ENCODE measurements around the gene NEIL1. TPM values are rescaled to one million over a fixed set of nuclear protein-coding genes. Genes with fewer than 3 reads are reported as not detected.
A peak's percentile ranks its signal among the peaks of the same experiment; 100 is the strongest.

The NEIL1 gene
- total and polyA plus RNA-seq, 12 donors = 4.1 to 41.6 (median 8.1) TPM

- intact Hi-C loops (cut with DNase I) = no loop called here
- TF ChIP-seq CTCF (IDR thresholded peaks at IDR 0.05) = no peak
- H3K27ac ChIP-seq = no peak overlapping the region
- WGBS, 2 donors = 87 to 89% methylated on average over 7 of the region's 7 CpGs
- H3K36me3 ChIP-seq = peaks cover 0 to 54% (median 21%) of the 10 kb centered on the region in 9 donors
- H3K4me3 ChIP-seq = no peak overlapping the region
- ATAC-seq = no peak
- H3K4me1 ChIP-seq = peaks cover 5 to 18% (median 7%) of the 10 kb centered on the region in 9 donors
- H3K27me3 ChIP-seq = peaks cover 0 to 5% (median 0%) of the 10 kb centered on the region in 7 donors
- peaks cover 0 to 7% (median 0%) of the 10 kb centered on the region in 11 donors for H3K9me3 ChIP-seq
- no peak for DNase-seq
These were observed 6.8 kb downstream of the NEIL1 start for GRCh38 chr15:75353604-75354003.

- Histone ChIP-seq H3K9me3 (peaks cover 0 to 2% (median 0%) of the 10 kb centered on the region in 11 donors), H3K27me3 (no peaks in the 10 kb centered on the region), H3K36me3 (peaks cover 0 to 62% (median 21%) of the 10 kb centered on the region in 9 donors), H3K4me1 (peaks cover 0 to 9% (median 0%) of the 10 kb centered on the region in 9 donors), H3K27ac (no peak overlapping the region), H3K4me3 (no peak overlapping the region)
- TF ChIP-seq CTCF (IDR thresholded peaks at IDR 0.05) = no peak
- peak in 1 of 8 donors; percentile 2 for ATAC-seq
- DNase-seq = no peak
- 87 to 90% methylated on average over 7 of the region's 7 CpGs for WGBS, 2 donors
- intact Hi-C loops (cut with DNase I) = no loop called here
These were observed 7.6 kb downstream of the NEIL1 start for GRCh38 chr15:75354454-75354853.

- no peaks in the 10 kb centered on the region for H3K4me1 ChIP-seq
- TF ChIP-seq CTCF (IDR thresholded peaks at IDR 0.05) = no peak
- DNase-seq (no peak), ATAC-seq (no peak)
- H3K4me3 ChIP-seq = no peak overlapping the region
- WGBS, 2 donors = 93 to 96% methylated on average over 4 of the region's 4 CpGs
- no peak overlapping the region for H3K27ac ChIP-seq
- no peaks in the 10 kb centered on the region for H3K27me3 ChIP-seq
- H3K9me3 ChIP-seq = no peaks in the 10 kb centered on the region
- H3K36me3 ChIP-seq = peaks cover 0 to 71% (median 28%) of the 10 kb centered on the region in 9 donors
- intact Hi-C loops (cut with DNase I) = no loop called here
These were observed 8.5 kb downstream of the NEIL1 start for GRCh38 chr15:75355369-75355768.

GRCh38 chr15:75356006-75356405 lies 9.2 kb downstream of the NEIL1 start:
- H3K4me3 ChIP-seq = no peak overlapping the region
- intact Hi-C loops (cut with DNase I) = no loop called here
- WGBS, 2 donors = 87 to 90% methylated on average over 28 of the region's 28 CpGs
- no peak overlapping the region for H3K27ac ChIP-seq
- no peaks in the 10 kb centered on the region for H3K4me1 ChIP-seq
- ATAC-seq (no peak), DNase-seq (no peak)
- H3K9me3 ChIP-seq = no peaks in the 10 kb centered on the region
- H3K27me3 ChIP-seq = no peaks in the 10 kb centered on the region
- no peak for TF ChIP-seq CTCF (IDR thresholded peaks at IDR 0.05)
- peaks cover 0 to 78% (median 33%) of the 10 kb centered on the region in 9 donors for H3K36me3 ChIP-seq

Measured in heart right ventricle (tissue), 16 donors.